OCI-LY1 (cell line): ENCODE data around the gene IFI30.

ENCODE experiments used
- H2AFZ ChIP-seq: fragments of 200-600 bp; sonication (generic), shearing (Covaris generic); 2 replicates; pipeline ENCODE4 v1.6.0; 2014; ENCODE audit warnings: antibody characterized with exemption, mild to moderate bottlenecking, low read length
- H3F3A ChIP-seq: fragments of 200-600 bp; sonication (generic), shearing (Covaris generic); 2 replicates; pipeline ENCODE4 v1.6.0; 2014; ENCODE audit warnings: mild to moderate bottlenecking, antibody characterized with exemption, low read length, moderate library complexity; ENCODE audit not compliant: insufficient read depth
- H3K27ac ChIP-seq: fragments of 200-600 bp; sonication (generic); 2 replicates; pipeline ENCODE4 v1.5.1; 2014; ENCODE audit warnings: low read length, mixed run types, mild to moderate bottlenecking, low read depth; ENCODE audit not compliant: poor library complexity, severe bottlenecking
- H3K27me3 ChIP-seq: fragments of 200-600 bp; sonication (generic); 2 replicates; pipeline ENCODE4 v1.6.0; 2014; ENCODE audit warnings: antibody characterized with exemption, mild to moderate bottlenecking, low read length, moderate library complexity; ENCODE audit not compliant: insufficient read depth
- H3K36me3 ChIP-seq: fragments of 200-600 bp; sonication (generic); 2 replicates; pipeline ENCODE4 v1.6.1; 2014; ENCODE audit warnings: mild to moderate bottlenecking, antibody characterized with exemption, low read length, moderate library complexity, mixed read lengths; ENCODE audit not compliant: insufficient read depth
- H3K4me1 ChIP-seq: fragments of 200-600 bp; sonication (generic); 2 replicates; pipeline ENCODE4 v1.5.1; 2014; ENCODE audit warnings: mild to moderate bottlenecking, low read length, moderate library complexity; ENCODE audit not compliant: insufficient read depth, severe bottlenecking
- H3K4me2 ChIP-seq: fragments of 200-600 bp; sonication (generic), shearing (Covaris generic); 2 replicates; pipeline ENCODE4 v1.6.1; 2014; ENCODE audit warnings: low read length
- H3K4me3 ChIP-seq: fragments of 200-600 bp; sonication (generic); 2 replicates; pipeline ENCODE4 v1.5.1; 2014; ENCODE audit warnings: low read length, low read depth, mild to moderate bottlenecking, mixed read lengths; ENCODE audit not compliant: poor library complexity, severe bottlenecking
- H3K79me2 ChIP-seq: fragments of 200-600 bp; shearing (Covaris generic); 2 replicates; pipeline ENCODE4 v1.6.1; 2016; ENCODE audit warnings: mixed run types, low read length, mixed read lengths; ENCODE audit not compliant: insufficient read depth
- H3K9ac ChIP-seq: fragments of 200-600 bp; sonication (generic), shearing (Covaris generic); 2 replicates; pipeline ENCODE4 v1.6.1; 2014; ENCODE audit warnings: mild to moderate bottlenecking, low read length, mixed read lengths
- H3K9me2 ChIP-seq: fragments of 200-600 bp; sonication (generic), shearing (Covaris generic); 2 replicates; pipeline ENCODE4 v1.6.1; 2014; ENCODE audit warnings: low read depth, mild to moderate bottlenecking, low read length, mixed read lengths
- H3K9me3 ChIP-seq: fragments of 200-600 bp; shearing (Covaris generic); 2 replicates; pipeline ENCODE4 v1.6.1; 2014; ENCODE audit warnings: low read length, mixed read lengths
- H4K20me1 ChIP-seq: fragments of 200-600 bp; sonication (generic), shearing (Covaris generic); 2 replicates; pipeline ENCODE4 v1.6.0; 2016; ENCODE audit warnings: mild to moderate bottlenecking, low read length; ENCODE audit not compliant: insufficient read depth
- EZH2 ChIP-seq: fragments of 200-600 bp; sonication (generic), shearing (Covaris generic); IDR thresholded peaks from 2 replicates; pipeline ENCODE4 v1.8.0; 2017; ENCODE audit warnings: borderline replicate concordance, mixed run types, mild to moderate bottlenecking, antibody characterized with exemption, low read length, moderate library complexity, mixed read lengths
- TF ChIP-seq, protein P1 (sequence below): fragments of 200-600 bp; sonication (generic), shearing (Covaris generic); IDR thresholded peaks from 2 replicates; pipeline ENCODE4 v1.5.1; 2017; ENCODE audit warnings: mild to moderate bottlenecking, antibody characterized with exemption, low read length, moderate library complexity, mixed read lengths

The IFI30 gene

GRCh38 chr19:18183529-18183928, 9.9 kb downstream of the IFI30 start:
- H3K9me2 ChIP-seq, result no peaks in the 10 kb centered on the region
- H3K9ac ChIP-seq, result no peak overlapping the region
- H2AFZ ChIP-seq, result no peak overlapping the region
- no peak overlapping the region for H3K27ac ChIP-seq
- no peaks in the 10 kb centered on the region for H3K9me3 ChIP-seq
- peaks cover 5% of the 10 kb centered on the region for H3K4me1 ChIP-seq
- H3F3A ChIP-seq, result 0 out of 2 replicates have a peak, but pooled peaks cover 3% of the 10 kb centered on the region
- H3K79me2 ChIP-seq, result no peaks in the 10 kb centered on the region
- no peak overlapping the region for H3K4me3 ChIP-seq
- no peaks in the 10 kb centered on the region for H3K27me3 ChIP-seq
- TF ChIP-seq, protein P1, sequence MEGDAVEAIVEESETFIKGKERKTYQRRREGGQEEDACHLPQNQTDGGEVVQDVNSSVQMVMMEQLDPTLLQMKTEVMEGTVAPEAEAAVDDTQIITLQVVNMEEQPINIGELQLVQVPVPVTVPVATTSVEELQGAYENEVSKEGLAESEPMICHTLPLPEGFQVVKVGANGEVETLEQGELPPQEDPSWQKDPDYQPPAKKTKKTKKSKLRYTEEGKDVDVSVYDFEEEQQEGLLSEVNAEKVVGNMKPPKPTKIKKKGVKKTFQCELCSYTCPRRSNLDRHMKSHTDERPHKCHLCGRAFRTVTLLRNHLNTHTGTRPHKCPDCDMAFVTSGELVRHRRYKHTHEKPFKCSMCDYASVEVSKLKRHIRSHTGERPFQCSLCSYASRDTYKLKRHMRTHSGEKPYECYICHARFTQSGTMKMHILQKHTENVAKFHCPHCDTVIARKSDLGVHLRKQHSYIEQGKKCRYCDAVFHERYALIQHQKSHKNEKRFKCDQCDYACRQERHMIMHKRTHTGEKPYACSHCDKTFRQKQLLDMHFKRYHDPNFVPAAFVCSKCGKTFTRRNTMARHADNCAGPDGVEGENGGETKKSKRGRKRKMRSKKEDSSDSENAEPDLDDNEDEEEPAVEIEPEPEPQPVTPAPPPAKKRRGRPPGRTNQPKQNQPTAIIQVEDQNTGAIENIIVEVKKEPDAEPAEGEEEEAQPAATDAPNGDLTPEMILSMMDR, result no peak
- no peak for TF ChIP-seq EZH2
- H4K20me1 ChIP-seq, result no peaks in the 10 kb centered on the region
- no peak overlapping the region for H3K4me2 ChIP-seq
- H3K36me3 ChIP-seq, result peaks cover 10% of the 10 kb centered on the region

GRCh38 chr19:18185538-18185937, 11.9 kb downstream of the IFI30 start:
- H3K36me3 ChIP-seq, result no peaks in the 10 kb centered on the region
- no peak overlapping the region for H3K4me3 ChIP-seq
- no peaks in the 10 kb centered on the region for H3K79me2 ChIP-seq
- H2AFZ ChIP-seq, result no peak overlapping the region
- H3K9me2 ChIP-seq, result no peaks in the 10 kb centered on the region
- TF ChIP-seq, protein P1, result no peak
- no peak for TF ChIP-seq EZH2
- no peaks in the 10 kb centered on the region for H4K20me1 ChIP-seq
- H3K4me2 ChIP-seq, result no peak overlapping the region
- H3K9ac ChIP-seq, result no peak overlapping the region
- H3K9me3 ChIP-seq, result no peaks in the 10 kb centered on the region
- H3K27me3 ChIP-seq, result no peaks in the 10 kb centered on the region
- H3K27ac ChIP-seq, result no peak overlapping the region
- H3K4me1 ChIP-seq, result peaks cover 5% of the 10 kb centered on the region
- H3F3A ChIP-seq, result peaks cover 4% of the 10 kb centered on the region; the same call in 1 of the 2 replicates

- Histone ChIP-seq H3K27ac (no peak overlapping the region), H3K4me2 (no peak overlapping the region), H3K27me3 (no peaks in the 10 kb centered on the region), H3F3A (peaks cover 11% of the 10 kb centered on the region; the same call in 1 of the 2 replicates), H3K4me1 (peaks cover 31% of the 10 kb centered on the region), H3K36me3 (no peaks in the 10 kb centered on the region), H3K9me2 (no peaks in the 10 kb centered on the region), H3K9me3 (no peaks in the 10 kb centered on the region), H3K9ac (no peak overlapping the region), H2AFZ (no peak overlapping the region), H3K4me3 (no peak overlapping the region), H4K20me1 (no peaks in the 10 kb centered on the region), H3K79me2 (no peaks in the 10 kb centered on the region)
- TF ChIP-seq, protein P1, result no peak
- no peak for TF ChIP-seq EZH2
Observed at GRCh38 chr19:18190278-18190677, 16.7 kb downstream of the IFI30 start.
